Mucosa of descending colon (tissue), 3 donors: ENCODE measurements around the gene PSMD8. TPM values are rescaled to one million over a fixed set of nuclear protein-coding genes. Genes with fewer than 3 reads are reported as not detected.

Experiments
- ATAC-seq: fragments of 200-7000 bp; cut with Tn5 transposase; one replicate; pipeline ENCODE4 v1.9.1; 2020; ENCODE audit warnings: mild to moderate bottlenecking, moderate library complexity
- DNase-seq, 3 donors: peaks; one replicate each; pipeline ENCODE4 v3.0.0-alpha.2; 2020
- H3K36me3 ChIP-seq: fragments of 200-600 bp; one replicate; pipeline ENCODE4 v1.8.0; 2021; ENCODE audit warnings: low read depth, mild to moderate bottlenecking
- H3K4me1 ChIP-seq: fragments of 200-600 bp; one replicate; pipeline ENCODE4 v1.8.0; 2021; ENCODE audit warnings: low read depth, mild to moderate bottlenecking
- H3K4me3 ChIP-seq: fragments of 200-600 bp; one replicate; pipeline ENCODE4 v1.8.0; 2021; ENCODE audit warnings: mild to moderate bottlenecking
- H3K9me3 ChIP-seq: fragments of 200-600 bp; one replicate; pipeline ENCODE4 v1.8.0; 2021; ENCODE audit warnings: mild to moderate bottlenecking
- CTCF ChIP-seq: fragments of 200-600 bp; IDR thresholded peaks from one replicate; pipeline ENCODE4 v1.8.0; 2022; ENCODE audit warnings: antibody characterized with exemption, mild to moderate bottlenecking
- intact Hi-C, 2 donors: fragments of 100-400 bp; cut with DNase I in 1 of 2; cut with micrococcal nuclease in 1 of 2; formaldehyde crosslinking; loops; one replicate each; pipeline versions ENCODE4 v1.11.0 to v1.11.1; 2022; cut with DNase I, micrococcal nuclease
- total RNA-seq, 3 donors: library from RNA; stranded (reverse); fragmentation: NEBNext Ultra II Directional in 2 of 3; extraction: Animal tissue kit (Norgen Biotek cat#: 25700) in 2 of 3; gene quantifications; one replicate each; pipeline versions ENCODE4 v1.2.1 to v1.2.4, GENCODE V29; 2021 to 2023
- donor health status: DM: no; HTN: no; CAD: no; lungs with moderate emphysema.
- donor health status: DM: no; HTN: no; CAD: no.
- donor health status: DM: no; HTN: yes; CAD: no.

Gene PSMD8
- total RNA-seq, 3 donors from 2014 or later = 121 to 144 (median 141) TPM

GRCh38 chr19:38350883-38351282, 23.5 kb upstream of the PSMD8 start:
- Histone ChIP-seq H3K4me1 (no peaks in the 10 kb centered on the region), H3K4me3 (no peak overlapping the region), H3K9me3 (no peaks in the 10 kb centered on the region), H3K36me3 (no peaks in the 10 kb centered on the region)
- no peak for TF ChIP-seq CTCF
- DNase-seq (no peak), ATAC-seq (no peak)
- intact Hi-C loops = no loop called here

- ATAC-seq = no peak
Observed at GRCh38 chr19:38351865-38352395, 22.4 kb upstream of the PSMD8 start.

GRCh38 chr19:38352611-38353010, 21.8 kb upstream of the PSMD8 start:
- Histone ChIP-seq H3K4me3 (no peak overlapping the region), H3K9me3 (no peaks in the 10 kb centered on the region), H3K4me1 (no peaks in the 10 kb centered on the region), H3K36me3 (no peaks in the 10 kb centered on the region)
- no peak for ATAC-seq
- intact Hi-C loops = no loop called here
- DNase-seq = no peak
- no peak for TF ChIP-seq CTCF

More at GRCh38 chr19:38351865-38352395, 22.4 kb upstream of the PSMD8 start:
- H3K9me3 ChIP-seq = no peaks in the 10 kb centered on the region
- H3K4me1 ChIP-seq = no peaks in the 10 kb centered on the region
- intact Hi-C loops = no loop called here
- no peak for DNase-seq
- H3K4me3 ChIP-seq = no peak overlapping the region
- no peaks in the 10 kb centered on the region for H3K36me3 ChIP-seq
- no peak for TF ChIP-seq CTCF

GRCh38 chr19:38355728-38356725, 18.3 kb upstream of the PSMD8 start:
- DNase-seq = no peak
- H3K4me3 ChIP-seq = no peak overlapping the region

GRCh38 chr19:38358071-38358470, 16.3 kb upstream of the PSMD8 start:
- H3K9me3 ChIP-seq = no peaks in the 10 kb centered on the region
- H3K4me3 ChIP-seq = no peak overlapping the region
- peaks cover 11% of the 10 kb centered on the region for H3K4me1 ChIP-seq
- DNase-seq = no peak
- no peak for ATAC-seq
- TF ChIP-seq CTCF = no peak
- H3K36me3 ChIP-seq = no peaks in the 10 kb centered on the region
- intact Hi-C loops = no loop called here

More at GRCh38 chr19:38355728-38356725, 18.3 kb upstream of the PSMD8 start:
- intact Hi-C loops = no loop called here
- Histone ChIP-seq H3K36me3 (no peaks in the 10 kb centered on the region), H3K4me1 (no peaks in the 10 kb centered on the region), H3K9me3 (no peaks in the 10 kb centered on the region)
- no peak for ATAC-seq
- TF ChIP-seq CTCF = no peak
